HG02642 (cell line): ENCODE measurements around the gene CHST8.
"Not testable (repeated sequence)": the region's sequence is repeated elsewhere in the genome, so short reads cannot be mapped to it uniquely, and the experiment has no call there.

Experiments
- ATAC-seq: cut with Tn5 transposase; IDR thresholded peaks from one replicate; pipeline ENCODE4 v1.9.1; 2021; ENCODE audit warnings: mild to moderate bottlenecking; ENCODE audit not compliant: unreplicated experiment, poor library complexity

CHST8 gene

GRCh38 chr19:33616346-33616745 lies 5.4 kb upstream of the CHST8 start:
- no peak for ATAC-seq

GRCh38 chr19:33616857-33617256 lies 4.9 kb upstream of the CHST8 start:
- ATAC-seq: no peak

DNA sequence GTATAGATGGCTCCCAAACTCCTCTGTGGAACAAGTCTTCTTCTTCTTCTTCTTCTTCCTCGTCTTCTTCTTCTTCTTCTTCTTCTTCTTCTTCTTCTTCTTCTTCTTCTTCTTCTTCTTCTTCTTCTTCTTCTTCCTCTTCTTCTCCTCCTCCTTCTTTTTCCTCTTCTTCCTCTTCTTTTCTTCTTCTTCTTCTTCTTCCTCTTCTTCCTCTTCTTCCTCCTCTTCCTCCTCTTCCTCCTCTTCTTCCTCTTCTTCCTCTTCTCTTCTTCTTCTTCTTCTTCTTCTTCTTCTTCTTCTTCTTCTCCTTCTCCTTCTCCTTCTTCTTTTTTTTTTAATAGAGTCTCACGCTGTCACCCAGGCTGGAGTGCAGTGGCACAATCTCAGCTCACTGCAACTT lies 3.4 kb upstream of the CHST8 start:
- not testable (repeated sequence) for ATAC-seq

DNA sequence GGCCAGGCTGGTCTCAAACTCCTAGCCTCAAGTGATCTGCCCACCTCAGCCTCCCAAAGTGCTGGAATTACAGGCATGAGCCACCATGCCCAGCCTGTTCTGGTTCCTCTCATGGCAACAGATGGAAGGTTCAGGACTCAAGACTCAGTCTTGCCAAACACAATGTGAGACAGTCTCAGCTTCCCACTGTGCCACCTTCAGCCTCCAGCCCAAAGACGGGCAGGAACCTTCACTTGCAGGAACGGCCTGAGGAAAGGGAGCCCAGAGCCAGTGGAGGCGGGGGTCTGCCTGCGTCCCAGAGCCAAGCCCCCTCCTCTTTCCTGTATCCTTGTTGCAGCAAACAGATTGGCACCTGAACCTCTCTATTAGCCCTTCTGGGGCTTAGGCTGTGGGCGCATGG lies 2.9 kb upstream of the CHST8 start:
- no peak for ATAC-seq

- no peak for ATAC-seq
These were observed 1.1 kb upstream of the CHST8 start for GRCh38 chr19:33620611-33621010.

GRCh38 chr19:33621065-33621785 lies 528 bp upstream of the CHST8 start:
- no peak for ATAC-seq

GRCh38 chr19:33622505-33622808 lies 704 bp downstream of the CHST8 start:
- ATAC-seq: no peak

- ATAC-seq: no peak
These were observed 1.2 kb downstream of the CHST8 start for GRCh38 chr19:33622809-33623511.

DNA sequence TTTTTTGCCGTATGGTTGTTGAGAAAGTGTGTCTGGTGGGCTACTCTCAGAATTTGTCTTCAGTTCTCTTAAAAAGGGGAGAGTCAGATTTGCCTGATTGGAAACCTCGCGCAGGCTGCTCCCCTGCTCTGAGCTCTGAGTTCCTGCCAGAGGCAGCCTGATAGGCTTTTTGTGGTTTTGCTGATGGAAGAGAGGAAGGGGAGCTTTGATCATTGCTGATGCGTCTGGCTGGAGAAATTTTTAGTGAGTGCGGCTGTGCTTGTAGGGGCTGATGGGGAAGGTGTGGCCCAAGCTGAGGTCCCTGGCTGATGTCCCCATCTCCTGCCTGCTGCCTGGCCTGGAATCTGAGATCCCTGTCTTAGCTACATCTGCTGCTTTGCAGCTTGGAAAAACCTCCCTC lies 2.8 kb downstream of the CHST8 start:
- ATAC-seq: no peak

GRCh38 chr19:33627526-33627925 lies 5.8 kb downstream of the CHST8 start:
- ATAC-seq: no peak

- ATAC-seq: no peak
These were observed 6.4 kb downstream of the CHST8 start for GRCh38 chr19:33627962-33628839.

GRCh38 chr19:33628921-33629825 lies 7.4 kb downstream of the CHST8 start:
- no peak for ATAC-seq

DNA sequence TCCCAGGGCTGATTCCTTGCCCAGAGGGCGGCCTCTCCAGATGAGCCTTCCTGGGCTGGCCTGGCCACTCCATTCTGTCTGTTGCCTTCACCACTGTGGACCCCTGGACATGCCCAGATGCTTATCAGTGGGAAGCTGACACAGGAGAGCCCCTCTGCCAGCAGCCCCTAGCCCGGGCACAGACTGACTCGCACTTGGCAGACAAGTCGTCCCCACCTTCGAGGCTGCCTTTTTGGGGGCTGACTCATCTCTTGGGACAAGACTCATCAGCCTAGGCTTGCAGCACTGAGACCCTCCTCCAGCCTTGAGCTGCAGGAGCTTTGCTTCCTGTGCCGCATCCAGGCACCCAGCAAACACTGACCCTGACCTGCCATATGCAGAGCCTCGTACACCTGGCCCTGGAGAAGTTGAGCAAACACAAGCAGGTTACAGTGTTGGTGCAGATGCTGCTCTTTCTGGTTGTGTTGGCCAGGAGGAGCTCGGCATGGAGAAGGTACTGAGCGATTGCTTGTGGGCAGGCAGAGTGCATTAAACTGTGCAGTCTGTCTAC lies 8.1 kb downstream of the CHST8 start:
- ATAC-seq: no peak

- ATAC-seq: no peak
These were observed 9.3 kb downstream of the CHST8 start for GRCh38 chr19:33630880-33631608.

- no peak for ATAC-seq
These were observed 9.8 kb downstream of the CHST8 start for GRCh38 chr19:33631609-33631973.

DNA sequence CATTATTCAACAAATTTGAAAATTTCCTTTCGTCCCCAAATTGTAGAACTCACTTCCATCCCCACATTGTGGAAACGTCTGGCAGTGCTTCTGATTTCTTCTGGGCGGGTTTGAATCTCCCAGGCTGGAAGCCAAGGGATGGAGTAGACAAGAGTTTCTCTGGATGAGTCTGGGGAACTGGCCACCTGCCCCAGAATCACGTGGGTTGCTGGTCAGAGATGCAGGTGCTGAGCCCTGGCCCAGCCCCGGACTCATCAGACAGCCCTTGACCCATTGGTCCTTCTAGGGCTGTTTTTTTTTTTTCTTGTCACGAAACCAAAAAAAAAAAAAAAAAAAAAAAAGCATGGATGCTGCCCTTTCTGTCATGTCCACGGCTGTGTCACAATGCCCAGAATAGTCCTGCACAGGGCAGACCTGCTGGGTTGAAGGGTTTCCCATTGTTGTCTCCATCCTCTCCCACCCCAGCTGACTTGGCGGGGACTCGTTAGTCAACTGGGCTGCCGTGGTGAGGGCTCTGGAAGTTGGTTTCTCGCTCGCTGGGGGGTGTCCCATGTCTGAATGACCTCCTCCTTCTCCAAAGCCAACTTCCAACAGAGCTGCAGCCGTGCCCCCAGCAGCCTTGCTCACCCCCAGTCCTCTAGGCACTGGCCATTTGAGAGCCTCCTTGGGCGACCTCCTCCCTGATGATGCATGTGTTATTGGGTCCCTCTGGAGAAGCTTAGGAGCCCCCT lies 12.8 kb downstream of the CHST8 start:
- no peak for ATAC-seq

DNA sequence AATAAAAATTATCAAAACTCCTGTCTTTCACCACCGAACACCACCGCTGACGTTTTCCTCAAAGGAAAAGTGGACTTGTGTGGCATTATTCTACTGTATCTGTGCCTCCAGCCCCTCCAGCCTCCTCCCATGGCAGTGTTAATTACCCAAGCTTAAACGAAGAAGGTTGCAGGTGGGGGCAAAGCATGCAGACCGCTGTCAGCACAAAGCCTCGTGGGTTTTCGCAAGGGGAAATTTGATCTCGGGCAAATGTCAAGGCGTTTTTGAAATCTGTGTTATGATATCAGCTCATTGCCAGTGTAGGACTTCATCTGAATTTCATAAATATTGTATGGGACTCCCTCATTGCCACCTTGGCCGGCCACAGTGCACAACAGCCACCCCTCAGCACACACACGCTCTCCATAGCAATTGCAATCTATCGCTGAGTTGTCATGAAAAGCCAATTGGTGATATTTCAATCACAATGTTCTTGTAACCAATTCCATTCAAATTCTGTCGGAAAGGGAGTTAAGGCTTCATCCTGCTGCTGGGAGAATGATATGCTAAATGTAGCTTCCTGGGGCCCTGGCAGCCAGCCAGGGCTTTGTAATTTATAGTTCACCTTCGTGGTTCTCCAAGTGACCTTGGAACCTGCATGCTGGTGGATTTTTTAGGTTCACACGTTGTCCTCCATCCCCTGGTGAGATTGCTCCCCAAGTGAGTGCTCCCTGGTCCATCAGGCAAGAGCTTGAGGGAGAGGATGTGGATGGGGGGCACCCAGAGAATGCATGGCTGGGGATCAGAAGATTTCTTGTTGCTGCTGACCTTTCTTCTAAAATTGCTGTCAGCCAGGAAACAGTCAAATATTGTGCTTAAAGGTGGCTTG lies 16.6 kb downstream of the CHST8 start:
- no peak for ATAC-seq
